Activated CD4-positive, alpha-beta T cell treated with anti-CD3 and anti-CD28 coated beads, Interleukin-2, amount 10 ng/mL, durations not matched to agents 7 days and 5 days (primary cell): ENCODE results near the gene KCNJ18. TPM values are rescaled to one million over a fixed set of nuclear protein-coding genes. Genes with fewer than 3 reads are reported as not detected.
"Not testable (repeated sequence)": the region's sequence is repeated elsewhere in the genome, so short reads cannot be mapped to it uniquely, and the experiment has no call there.

Source experiments
- CTCF ChIA-PET: fragments of 350-600 bp; sonication (Branson Sonifier 250); formaldehyde crosslinking; loops from one replicate; lab custom pipeline; 2021; ENCODE audit warnings: antibody characterized with exemption; lab: Charles Lee
- POLR2A ChIA-PET: fragments of 350-600 bp; sonication (Branson Sonifier 250); formaldehyde crosslinking; loops from one replicate; lab custom pipeline; 2021; ENCODE audit warnings: antibody characterized with exemption; lab: Charles Lee
- DNase-seq: peaks from one replicate; pipeline ENCODE4 v3.0.0-alpha.2; 2020
- H3K27ac Mint-ChIP-seq: one replicate; pipeline ENCODE4 v1.8.0; 2021; ENCODE audit warnings: mild to moderate bottlenecking, moderate library complexity, mixed read lengths
- H3K27me3 Mint-ChIP-seq: one replicate; pipeline ENCODE4 v1.8.0; 2021; ENCODE audit warnings: mixed read lengths
- H3K36me3 Mint-ChIP-seq: one replicate; pipeline ENCODE4 v1.8.0; 2021; ENCODE audit warnings: low read depth, mixed read lengths
- H3K4me1 Mint-ChIP-seq: one replicate; pipeline ENCODE4 v1.8.0; 2021; ENCODE audit warnings: mixed read lengths
- H3K4me3 Mint-ChIP-seq: one replicate; pipeline ENCODE4 v1.8.0; 2021; ENCODE audit warnings: mild to moderate bottlenecking, moderate library complexity, mixed read lengths
- H3K9me3 Mint-ChIP-seq: one replicate; pipeline ENCODE4 v1.8.0; 2021; ENCODE audit warnings: mixed read lengths
- total RNA-seq, 2 experiments: library from RNA; stranded (reverse); gene quantifications; one replicate each; pipeline ENCODE4 v1.2.3, GENCODE V29; 2021

KCNJ18 gene
- total RNA-seq, 2 experiments from 2014 or later: not detected

GRCh38 chr17:21742326-21742725 lies 50.0 kb downstream of the KCNJ18 start:
- Mint-ChIP-seq H3K36me3 (no peaks in the 10 kb centered on the region), H3K4me1 (no peaks in the 10 kb centered on the region), H3K4me3 (no peak overlapping the region), H3K9me3 (no peaks in the 10 kb centered on the region), H3K27ac (no peak overlapping the region), H3K27me3 (no peaks in the 10 kb centered on the region)
- DNase-seq: no peak
- CTCF ChIA-PET: no interaction called here
- POLR2A ChIA-PET: no interaction called here

- H3K36me3 Mint-ChIP-seq, H3K27me3 Mint-ChIP-seq, DNase-seq, H3K9me3 Mint-ChIP-seq, H3K4me3 Mint-ChIP-seq, H3K4me1 Mint-ChIP-seq, POLR2A ChIA-PET, H3K27ac Mint-ChIP-seq, CTCF ChIA-PET: not testable (repeated sequence)
Observed at GRCh38 chr17:21744151-21744550, 51.8 kb downstream of the KCNJ18 start.

DNA sequence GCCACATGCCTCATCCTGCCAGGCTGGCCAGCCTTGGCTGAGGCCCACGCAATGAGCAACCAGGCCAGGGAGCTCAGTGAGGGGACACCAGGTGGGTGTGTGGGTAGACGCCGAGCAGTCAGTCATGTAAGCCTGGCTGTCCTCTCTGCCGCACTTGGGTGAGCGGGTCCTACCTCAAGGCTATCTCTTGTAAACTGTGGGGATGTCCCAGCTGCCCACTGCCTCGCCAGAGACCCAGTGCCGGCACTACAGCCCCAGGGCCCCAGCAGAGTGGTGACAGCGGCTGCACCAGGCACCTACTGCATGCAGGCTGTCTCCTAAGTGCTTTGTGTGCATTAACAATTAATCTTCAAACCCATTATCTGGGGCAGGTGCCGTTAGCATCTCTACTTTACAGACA lies 52.3 kb downstream of the KCNJ18 start:
- H3K36me3 Mint-ChIP-seq, DNase-seq, POLR2A ChIA-PET, CTCF ChIA-PET, H3K27me3 Mint-ChIP-seq, H3K4me3 Mint-ChIP-seq, H3K27ac Mint-ChIP-seq, H3K4me1 Mint-ChIP-seq, H3K9me3 Mint-ChIP-seq: not testable (repeated sequence)

- POLR2A ChIA-PET, DNase-seq, H3K36me3 Mint-ChIP-seq, CTCF ChIA-PET, H3K27ac Mint-ChIP-seq, H3K4me3 Mint-ChIP-seq, H3K27me3 Mint-ChIP-seq, H3K9me3 Mint-ChIP-seq, H3K4me1 Mint-ChIP-seq: not testable (repeated sequence)
Observed at GRCh38 chr17:21745385-21746054, 53.2 kb downstream of the KCNJ18 start.

- H3K27me3 Mint-ChIP-seq, POLR2A ChIA-PET, H3K4me3 Mint-ChIP-seq, H3K9me3 Mint-ChIP-seq, H3K36me3 Mint-ChIP-seq, H3K27ac Mint-ChIP-seq, DNase-seq, CTCF ChIA-PET, H3K4me1 Mint-ChIP-seq: not testable (repeated sequence)
Observed at GRCh38 chr17:21746415-21746814, 54.1 kb downstream of the KCNJ18 start.

- H3K4me1 Mint-ChIP-seq, H3K9me3 Mint-ChIP-seq: not testable (repeated sequence)
Observed at GRCh38 chr17:21747195-21747915, 55.0 kb downstream of the KCNJ18 start.

DNA sequence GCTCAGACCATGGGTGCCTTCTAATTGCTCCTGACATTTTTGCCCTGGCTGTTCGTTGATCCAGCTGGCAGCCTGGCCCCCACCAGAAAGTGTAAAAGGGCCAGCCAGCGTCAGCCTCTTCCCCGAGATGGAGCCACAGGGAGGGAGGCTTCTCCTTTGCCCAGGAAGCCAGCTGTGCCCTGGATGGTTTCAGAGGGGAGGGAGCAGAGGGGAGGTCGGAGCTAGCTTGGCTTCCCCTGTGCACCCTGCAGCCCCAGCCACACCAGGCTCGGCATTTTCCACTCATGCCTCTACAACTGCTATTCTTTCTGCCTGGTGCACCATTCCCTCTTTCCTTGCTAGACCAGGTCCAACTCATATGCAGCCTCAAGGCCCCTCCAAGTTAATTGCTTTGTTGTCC lies 56.4 kb downstream of the KCNJ18 start:
- H3K27ac Mint-ChIP-seq, H3K36me3 Mint-ChIP-seq, CTCF ChIA-PET, H3K4me1 Mint-ChIP-seq, H3K27me3 Mint-ChIP-seq, H3K9me3 Mint-ChIP-seq, DNase-seq, H3K4me3 Mint-ChIP-seq, POLR2A ChIA-PET: not testable (repeated sequence)

More at GRCh38 chr17:21747195-21747915, 55.0 kb downstream of the KCNJ18 start:
- H3K27me3 Mint-ChIP-seq, DNase-seq, H3K4me3 Mint-ChIP-seq, H3K36me3 Mint-ChIP-seq, POLR2A ChIA-PET, CTCF ChIA-PET, H3K27ac Mint-ChIP-seq: not testable (repeated sequence)

DNA sequence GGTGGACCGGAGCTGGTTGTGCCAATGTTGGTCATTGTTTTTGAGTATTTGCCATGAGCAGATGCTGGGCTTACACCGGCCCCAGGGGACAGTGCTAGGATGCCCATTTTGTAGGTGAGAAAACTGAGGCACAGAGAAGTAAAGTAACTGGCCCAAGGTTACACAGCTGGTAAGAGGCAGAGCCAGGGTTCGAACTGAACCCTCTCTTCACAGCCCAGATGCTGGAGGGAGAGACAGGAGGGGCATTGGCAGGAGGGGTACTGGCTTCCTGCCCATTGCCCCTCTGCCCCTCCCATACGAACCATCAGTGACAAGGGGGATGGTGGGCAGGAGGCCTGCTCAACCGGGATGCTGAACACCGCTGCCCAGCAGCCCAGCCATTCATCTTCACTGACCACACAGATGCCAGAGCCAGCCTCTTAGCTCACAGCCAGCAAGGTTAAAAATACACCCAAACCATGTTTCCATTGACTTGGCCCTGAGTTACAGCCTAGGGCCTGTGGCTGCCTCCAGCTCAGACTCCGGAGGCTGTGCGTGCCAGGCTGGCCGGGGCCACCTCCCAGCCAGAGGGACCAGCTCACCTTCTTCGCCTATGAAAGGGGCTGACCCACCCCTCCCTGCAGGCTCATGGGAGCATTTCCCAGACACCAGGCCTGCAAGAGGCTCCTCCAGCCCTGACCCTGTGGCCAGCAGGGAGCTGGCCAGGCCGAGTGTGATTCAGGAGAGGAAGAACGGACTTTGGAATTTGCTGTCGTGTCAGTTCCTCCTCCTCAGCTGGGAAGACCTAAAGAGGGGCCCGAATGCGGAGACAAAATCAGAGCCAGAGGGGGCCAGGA lies 57.6 kb downstream of the KCNJ18 start:
- H3K36me3 Mint-ChIP-seq, H3K27me3 Mint-ChIP-seq, DNase-seq, H3K4me3 Mint-ChIP-seq, POLR2A ChIA-PET, H3K4me1 Mint-ChIP-seq, CTCF ChIA-PET, H3K9me3 Mint-ChIP-seq, H3K27ac Mint-ChIP-seq: not testable (repeated sequence)

DNA sequence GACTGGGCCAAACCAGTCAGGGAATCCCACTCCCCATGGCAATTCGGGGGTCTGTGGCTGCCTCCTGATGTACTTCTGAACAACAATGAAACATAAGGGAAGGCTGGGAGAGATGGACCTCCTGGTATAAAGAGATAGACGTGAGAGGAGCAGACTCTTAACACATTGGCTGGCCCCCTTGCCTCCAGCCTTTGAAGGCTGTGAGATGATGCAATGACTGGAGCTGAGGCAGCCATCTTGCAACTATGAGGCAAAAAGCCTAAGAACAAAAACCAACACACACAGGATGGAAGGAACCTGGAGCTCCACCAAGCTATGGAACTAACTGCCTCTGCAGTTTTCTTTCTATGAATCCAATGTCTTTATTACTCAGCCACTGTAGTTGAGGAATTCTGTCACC lies 58.8 kb downstream of the KCNJ18 start:
- H3K27ac Mint-ChIP-seq, H3K36me3 Mint-ChIP-seq, H3K27me3 Mint-ChIP-seq, CTCF ChIA-PET, POLR2A ChIA-PET, H3K9me3 Mint-ChIP-seq, DNase-seq, H3K4me1 Mint-ChIP-seq, H3K4me3 Mint-ChIP-seq: not testable (repeated sequence)
